ENCODE data around the gene TADA3.
"Not testable (repeated sequence)": the region's sequence is repeated elsewhere in the genome, so short reads cannot be mapped to it uniquely, and the experiment has no call there.

TADA3 gene

GRCh38 chr3:9783954-9784353 is 8.3 kb downstream of the TADA3 start:
- DNase-seq (ENCODE audit: low read depth) = no peak

- DNase-seq (ENCODE audit: low read depth) = no peak
Measured at GRCh38 chr3:9782770-9783169, 9.5 kb downstream of the TADA3 start.

- no peak for DNase-seq (ENCODE audit: low read depth)
Measured at GRCh38 chr3:9781978-9782603, 10.2 kb downstream of the TADA3 start.

DNA sequence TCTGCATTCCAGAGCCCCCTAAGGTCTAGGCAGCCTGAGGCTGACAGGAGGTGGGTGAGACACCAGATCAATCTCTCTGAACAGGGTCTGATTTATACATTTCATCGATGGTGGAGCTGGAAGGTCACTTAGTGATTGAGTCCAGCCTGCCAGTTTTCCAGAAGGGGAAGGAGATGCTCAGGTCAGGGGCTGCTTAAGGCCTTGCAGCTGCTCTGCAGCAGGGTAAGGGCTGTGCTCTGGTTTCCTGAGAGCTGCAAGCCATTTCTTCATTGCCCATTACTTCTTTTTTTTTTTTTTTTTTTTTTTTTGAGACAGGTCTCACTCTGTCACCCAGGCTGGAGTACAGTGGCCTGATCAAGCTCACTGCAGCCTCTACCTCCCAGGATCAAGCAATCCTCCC is 10.7 kb downstream of the TADA3 start:
- no peak for DNase-seq (ENCODE audit: low read depth)

DNA sequence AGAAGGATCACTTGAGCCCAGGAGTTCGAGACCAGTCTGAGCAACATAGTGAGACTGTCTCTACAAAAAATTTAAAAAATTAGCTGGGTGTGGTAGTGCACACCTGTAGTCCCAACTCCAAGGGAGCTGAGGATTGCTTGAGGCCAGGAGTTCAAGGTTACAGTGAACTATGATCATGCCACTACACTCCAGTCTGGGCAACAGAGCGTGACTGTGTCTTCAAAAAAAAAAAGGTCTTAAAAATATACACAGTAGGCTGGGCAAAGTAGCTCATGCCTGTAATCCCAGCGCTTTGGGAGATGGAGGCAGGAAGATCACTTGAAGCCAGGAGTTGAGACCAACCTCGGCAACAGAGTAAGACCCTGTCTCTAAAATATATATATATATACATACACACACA is 11.4 kb downstream of the TADA3 start:
- no peak for DNase-seq (ENCODE audit: low read depth)

GRCh38 chr3:9780458-9780812 is 11.8 kb downstream of the TADA3 start:
- no peak for DNase-seq (ENCODE audit: low read depth)

DNA sequence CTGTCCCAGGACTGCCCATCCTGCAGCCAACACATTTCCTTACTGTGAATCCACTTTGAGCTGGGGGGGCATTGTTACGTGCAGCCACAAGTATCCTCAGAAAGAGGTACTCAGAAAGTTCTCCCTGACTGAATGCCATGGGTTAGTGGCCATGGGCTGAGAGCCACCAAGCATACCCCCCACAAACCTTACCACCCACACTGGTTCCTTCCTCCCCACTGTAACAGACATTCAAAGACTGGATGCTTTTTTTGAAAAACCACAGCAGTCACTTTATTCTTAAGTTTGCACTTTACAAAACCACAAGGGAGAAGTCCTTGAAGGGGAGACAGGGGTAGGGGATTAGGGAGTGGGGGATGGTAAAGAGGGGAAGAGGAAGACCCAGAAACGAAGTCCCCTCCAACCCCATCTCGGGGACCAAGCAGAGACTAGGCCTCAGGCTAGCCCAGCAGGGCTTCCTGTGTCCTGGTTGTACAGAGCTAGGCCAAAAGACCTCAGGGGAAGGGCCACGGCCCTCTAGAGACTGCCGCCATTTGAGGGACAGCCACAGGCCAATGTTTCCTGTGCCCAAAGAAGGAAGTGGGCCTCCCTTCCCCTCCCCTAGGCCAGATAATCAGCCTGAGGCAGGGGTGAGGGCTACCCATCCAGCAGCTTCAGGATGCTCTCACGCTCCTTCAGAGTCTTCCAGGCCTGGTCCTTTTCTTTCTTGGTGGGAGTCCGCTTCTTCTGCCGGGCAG is 12.4 kb downstream of the TADA3 start:
- peak; percentile 39 for DNase-seq (ENCODE audit: low read depth)

GRCh38 chr3:9779075-9779593 is 13.1 kb downstream of the TADA3 start:
- DNase-seq (ENCODE audit: low read depth) = no peak

GRCh38 chr3:9778143-9779074 is 13.9 kb downstream of the TADA3 start:
- peak; percentile 59 for DNase-seq (ENCODE audit: low read depth)

- DNase-seq (ENCODE audit: low read depth) = no peak
Measured at GRCh38 chr3:9777694-9778021, 14.6 kb downstream of the TADA3 start.

DNA sequence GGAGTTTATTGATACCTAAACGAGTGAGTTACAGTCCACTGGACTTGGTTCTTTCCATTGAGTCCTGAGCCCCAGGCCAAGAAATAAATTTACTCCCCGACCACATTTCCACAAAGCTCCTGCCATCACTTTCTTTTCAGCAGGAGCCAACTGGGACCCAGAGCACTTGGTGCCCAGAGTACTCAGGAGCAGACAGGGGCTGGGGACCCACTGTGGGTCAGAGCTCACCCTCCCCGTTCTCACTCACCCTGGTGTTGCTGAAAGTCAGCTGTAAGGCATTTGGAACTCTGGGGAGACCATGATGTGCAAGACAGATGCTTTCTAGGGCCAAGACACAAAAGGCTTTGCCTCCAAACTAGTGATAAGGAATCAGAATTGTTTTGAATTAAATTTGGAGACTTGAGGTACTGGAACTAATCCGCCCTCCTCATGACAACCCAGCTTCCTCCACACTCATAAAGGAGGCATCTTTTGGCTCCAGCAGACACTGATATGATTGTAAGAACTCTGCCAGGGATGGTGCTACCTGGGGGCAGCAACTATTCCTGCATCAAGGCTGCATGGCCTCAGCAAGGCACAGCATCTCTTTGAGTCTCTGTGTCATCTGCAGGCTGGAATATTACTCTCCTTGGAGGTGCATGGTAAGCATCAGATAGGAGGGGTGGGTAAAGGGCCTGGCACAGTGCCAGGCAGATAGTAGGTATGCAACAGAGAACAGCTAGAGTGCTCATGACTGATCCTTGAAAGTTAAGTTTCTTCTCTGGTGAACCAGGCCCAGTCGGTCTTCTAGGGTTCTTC is 15.2 kb downstream of the TADA3 start:
- no peak for DNase-seq (ENCODE audit: low read depth)

- not testable (repeated sequence) for DNase-seq (ENCODE audit: low read depth)
Measured at GRCh38 chr3:9771007-9771406, 21.3 kb downstream of the TADA3 start.

- DNase-seq (ENCODE audit: low read depth) = no peak
Measured at GRCh38 chr3:9770276-9770812, 21.9 kb downstream of the TADA3 start.

DNA sequence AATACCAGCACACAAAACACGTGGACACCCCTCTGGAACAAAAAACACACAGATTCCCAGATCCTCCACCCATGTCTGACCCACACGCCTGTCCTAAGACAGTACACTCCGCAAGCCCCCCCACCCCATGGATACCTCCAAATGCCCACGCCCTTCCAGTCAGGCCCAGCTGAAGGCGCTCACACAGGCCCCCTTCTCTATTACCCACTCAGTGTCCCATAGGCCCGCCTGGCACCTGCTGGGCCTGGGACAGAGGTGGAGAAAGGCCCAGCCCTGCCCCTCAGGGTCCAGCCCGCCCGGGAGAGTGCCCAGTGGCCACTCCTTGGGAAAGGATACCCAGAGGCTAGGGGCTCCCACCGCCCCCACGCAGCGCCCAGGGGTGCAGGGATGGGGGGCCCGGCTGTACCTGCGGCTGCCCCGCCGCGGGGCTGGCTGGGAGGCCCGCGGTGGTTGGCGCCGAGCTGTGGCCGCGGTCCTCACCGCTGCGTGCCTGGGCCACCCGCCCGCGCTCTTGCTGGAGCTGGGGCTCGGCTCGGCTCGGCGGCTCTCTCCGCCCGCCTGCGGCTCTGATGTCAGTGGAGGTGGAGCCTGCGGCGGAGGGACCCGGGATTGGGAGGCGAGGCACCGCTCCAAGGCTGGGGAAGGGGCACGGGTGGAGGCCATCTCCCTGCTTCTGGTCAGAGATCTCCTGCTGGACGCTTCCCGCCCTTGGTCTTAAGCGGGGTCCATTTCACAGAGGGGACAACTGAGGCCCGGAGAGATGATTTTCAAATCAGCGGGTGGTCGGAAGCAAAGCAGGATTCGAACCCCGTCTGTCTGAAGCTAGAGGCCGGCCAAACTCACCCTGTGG is 22.6 kb downstream of the TADA3 start, which contains the start of gene CAMK1:
Gene CAMK1 (minus strand): TSS at position 522 of the 850 bp plus-strand sequence. CDS start 2,198 bp downstream, outside the sequence.
- DNase-seq (ENCODE audit: low read depth) = peak; percentile 71

- DNase-seq (ENCODE audit: low read depth) = no peak
Measured at GRCh38 chr3:9769012-9769411, 23.3 kb downstream of the TADA3 start.

- DNase-seq (ENCODE audit: low read depth) = no peak
Measured at GRCh38 chr3:9768141-9768775, 24.0 kb downstream of the TADA3 start.

GRCh38 chr3:9767418-9767817 is 24.9 kb downstream of the TADA3 start:
- no peak for DNase-seq (ENCODE audit: low read depth)

- DNase-seq (ENCODE audit: low read depth) = no peak
Measured at GRCh38 chr3:9765865-9766264, 26.4 kb downstream of the TADA3 start.

DNA sequence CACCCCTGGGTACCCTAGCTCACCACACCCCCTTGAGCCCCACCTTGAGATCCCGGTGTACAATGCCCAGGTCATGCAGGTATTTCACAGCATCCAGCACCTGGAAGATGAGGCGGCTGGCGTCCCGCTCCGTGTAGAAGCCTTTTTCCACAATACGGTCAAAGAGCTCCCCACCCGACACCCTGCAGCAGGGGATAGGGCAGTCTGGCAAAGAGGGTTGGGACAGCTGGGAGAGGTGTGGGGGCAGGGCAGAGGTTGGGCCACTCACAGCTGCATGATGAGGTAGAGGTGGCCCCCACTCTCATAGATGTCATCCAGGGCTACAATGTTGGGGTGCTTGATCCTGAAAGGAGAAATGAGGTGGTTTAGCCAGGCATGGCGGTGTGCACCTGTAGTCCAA is 29.4 kb downstream of the TADA3 start:
- no peak for DNase-seq (ENCODE audit: low read depth)

GRCh38 chr3:9761919-9762318 is 30.4 kb downstream of the TADA3 start:
- DNase-seq (ENCODE audit: low read depth) = no peak
